ENCODE results near the gene STX5. TPM values are rescaled to one million over a fixed set of nuclear protein-coding genes. Genes with fewer than 3 reads are reported as not detected.
"Not testable (repeated sequence)": the region's sequence is repeated elsewhere in the genome, so short reads cannot be mapped to it uniquely, and the experiment has no call there.

The STX5 gene
- total and polyA plus RNA-seq, 11 donors: 8.6 to 36.1 (median 18.9) TPM

DNA sequence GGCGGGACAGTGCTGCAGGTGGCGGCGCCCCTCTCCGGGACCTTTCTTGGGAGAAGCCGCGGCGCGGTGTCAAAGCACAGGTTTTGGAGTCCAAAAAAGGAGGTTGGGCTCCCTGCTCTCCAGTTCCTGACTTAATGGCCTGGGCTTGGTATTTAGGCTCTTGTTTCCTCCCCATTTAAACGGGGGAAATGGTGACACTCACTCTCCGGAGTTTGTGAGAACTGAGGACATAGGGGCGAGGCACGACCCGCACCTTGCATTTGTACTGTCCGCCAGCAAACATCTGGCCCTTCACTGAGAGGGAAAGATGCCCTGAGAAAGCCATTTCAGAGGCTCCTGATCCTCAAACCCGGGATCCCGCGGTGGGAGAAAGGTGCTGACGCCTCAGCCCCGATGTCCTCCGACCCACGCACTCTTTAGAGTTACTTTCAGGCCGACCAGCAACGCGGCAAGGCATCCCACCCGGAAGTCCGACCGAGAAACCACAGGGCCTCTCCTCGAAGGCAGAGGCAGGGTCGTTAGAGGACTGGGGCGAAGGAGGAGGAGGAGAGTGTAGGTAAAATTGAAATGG lies 10.4 kb upstream of the STX5 start:
- Histone ChIP-seq H3K4me3 (peak overlapping the region in 11 of 12 donors; percentile 27 to 98 (median 66)), H3K36me3 (peaks cover 0 to 8% (median 0%) of the 10 kb centered on the region in 9 donors), H3K27me3 (no peaks in the 10 kb centered on the region), H3K9me3 (no peaks in the 10 kb centered on the region), H3K27ac (peak overlapping the region; percentile 82 to 99 (median 96)), H3K4me1 (peaks cover 5 to 33% (median 17%) of the 10 kb centered on the region in 12 donors)
- intact Hi-C loops (cut with DNase I): loop anchor here in 2 of 10 donors (1.0 to 10.0 kb wide), 4 partner anchors 37 to 117 kb away; partner anchors contain the start of genes HNRNPUL2 (in 2 of the 2), TTC9C (in 2 of the 2), NXF1 (in 1 of the 2) and TMEM223 (in 1 of the 2)
- TF ChIP-seq, protein P1, sequence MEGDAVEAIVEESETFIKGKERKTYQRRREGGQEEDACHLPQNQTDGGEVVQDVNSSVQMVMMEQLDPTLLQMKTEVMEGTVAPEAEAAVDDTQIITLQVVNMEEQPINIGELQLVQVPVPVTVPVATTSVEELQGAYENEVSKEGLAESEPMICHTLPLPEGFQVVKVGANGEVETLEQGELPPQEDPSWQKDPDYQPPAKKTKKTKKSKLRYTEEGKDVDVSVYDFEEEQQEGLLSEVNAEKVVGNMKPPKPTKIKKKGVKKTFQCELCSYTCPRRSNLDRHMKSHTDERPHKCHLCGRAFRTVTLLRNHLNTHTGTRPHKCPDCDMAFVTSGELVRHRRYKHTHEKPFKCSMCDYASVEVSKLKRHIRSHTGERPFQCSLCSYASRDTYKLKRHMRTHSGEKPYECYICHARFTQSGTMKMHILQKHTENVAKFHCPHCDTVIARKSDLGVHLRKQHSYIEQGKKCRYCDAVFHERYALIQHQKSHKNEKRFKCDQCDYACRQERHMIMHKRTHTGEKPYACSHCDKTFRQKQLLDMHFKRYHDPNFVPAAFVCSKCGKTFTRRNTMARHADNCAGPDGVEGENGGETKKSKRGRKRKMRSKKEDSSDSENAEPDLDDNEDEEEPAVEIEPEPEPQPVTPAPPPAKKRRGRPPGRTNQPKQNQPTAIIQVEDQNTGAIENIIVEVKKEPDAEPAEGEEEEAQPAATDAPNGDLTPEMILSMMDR (IDR thresholded peaks at IDR 0.05): no peak
- no peak for TF ChIP-seq POLR2A (IDR thresholded peaks at IDR 0.05)
- 6 to 12% (median 8%) methylated on average over 24 to 30 of the region's 30 CpGs for WGBS, 4 donors
- DNase-seq: peak; percentile 34 to 85 (median 45)
- ATAC-seq: peak in 1 of 4 donors; percentile 4

DNA sequence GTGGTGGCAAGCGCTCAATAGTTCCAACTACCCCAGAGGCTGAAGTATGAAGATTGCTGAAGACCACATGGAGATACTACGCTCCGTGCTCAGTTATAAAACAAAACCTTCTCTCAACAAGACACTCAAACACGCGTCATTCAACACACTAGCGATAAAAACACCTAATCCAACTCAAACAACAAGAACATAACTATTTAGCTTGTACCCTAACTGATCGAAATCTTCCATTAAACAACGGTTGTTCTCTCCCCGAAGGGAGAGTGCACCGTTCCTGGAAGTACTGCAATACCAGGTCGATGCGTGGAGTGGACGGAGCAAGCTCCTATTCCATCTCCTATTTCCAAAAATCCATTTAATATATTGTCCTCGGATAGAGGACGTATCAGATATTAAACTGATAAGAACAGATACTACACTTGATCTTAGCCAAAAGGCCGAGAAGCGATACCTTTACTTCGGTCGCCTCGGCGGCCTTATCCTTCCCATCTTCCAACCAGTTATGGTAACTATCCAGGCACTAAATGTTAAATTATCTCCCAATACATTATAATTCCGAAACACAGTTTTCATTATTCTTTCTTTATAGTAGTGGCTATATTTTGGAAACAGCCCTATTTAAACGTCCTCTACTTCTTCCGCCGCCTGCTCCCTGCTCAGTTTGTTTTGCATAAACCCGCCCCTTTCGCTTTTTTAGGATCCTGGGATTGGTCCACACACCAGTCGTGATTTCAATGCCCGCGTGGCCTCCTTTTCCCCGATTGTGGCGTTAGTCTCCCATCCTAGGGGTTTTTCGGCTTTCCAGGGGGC lies 9.7 kb upstream of the STX5 start:
- peak overlapping the region; percentile 82 to 99 (median 96) for H3K27ac ChIP-seq
- WGBS, 4 donors: 0% methylated on average over 33 of the region's 33 CpGs
- ATAC-seq (peak; percentile 73 to 86 (median 77)), DNase-seq (peak; percentile 75 to 93 (median 88))
- peaks cover 0 to 15% (median 5%) of the 10 kb centered on the region in 9 donors for H3K36me3 ChIP-seq
- H3K4me1 ChIP-seq: peaks cover 5 to 33% (median 17%) of the 10 kb centered on the region in 12 donors
- H3K27me3 ChIP-seq: no peaks in the 10 kb centered on the region
- peak overlapping the region in 11 of 12 donors; percentile 38 to 98 (median 86) for H3K4me3 ChIP-seq
- TF ChIP-seq, protein P1 (IDR thresholded peaks at IDR 0.05): peak in 1 of 12 donors; percentile 2
- peak; percentile 50 to 96 for TF ChIP-seq POLR2A (IDR thresholded peaks at IDR 0.05)
- H3K9me3 ChIP-seq: no peaks in the 10 kb centered on the region
- intact Hi-C loops (cut with DNase I): loop anchor here in 3 of 10 donors (1.0 to 10.0 kb wide), 6 partner anchors 36 to 117 kb away; partner anchors contain the start of genes HNRNPUL2 (in 2 of the 3), SLC3A2 (in 2 of the 3), TTC9C (in 2 of the 3) and NXF1 (in 1 of the 3)

- WGBS, 4 donors: 1 to 2% (median 1%) methylated on average over 41 of the region's 41 CpGs
- intact Hi-C loops (cut with DNase I): loop anchor here in 3 of 10 donors (2.0 to 10.0 kb wide), 5 partner anchors 40 to 116 kb away; partner anchors contain the start of genes HNRNPUL2 (in 2 of the 3), SLC3A2 (in 2 of the 3), TTC9C (in 2 of the 3) and TMEM179B (in 1 of the 3)
- peak in 3 of 4 donors; percentile 6 to 30 (median 12) for ATAC-seq
- not testable (repeated sequence) for H3K27me3 ChIP-seq, H3K9me3 ChIP-seq
- H3K36me3 ChIP-seq: peaks cover 0 to 22% (median 11%) of the 10 kb centered on the region in 9 donors
- DNase-seq: peak; percentile 51 to 74 (median 72)
- peaks cover 5 to 33% (median 17%) of the 10 kb centered on the region in 12 donors for H3K4me1 ChIP-seq
- peak overlapping the region; percentile 66 to 98 (median 84) for H3K4me3 ChIP-seq
- peak overlapping the region; percentile 82 to 99 (median 96) for H3K27ac ChIP-seq
These were observed 9.0 kb upstream of the STX5 start for GRCh38 chr11:62840721-62841360.
